ENCODE data around the gene TNNT1.
A peak's percentile ranks its signal among the peaks of the same experiment; 100 is the strongest.

TNNT1 gene

GRCh38 chr19:55152017-55152416 lies 3.0 kb upstream of the TNNT1 start:
- H3K4me3 ChIP-seq (ENCODE audit: low read length) = no peak overlapping the region
- TF ChIP-seq CTCF (conservative IDR thresholded peaks at IDR 0.05; ENCODE audit: low read length) = no peak
- no peak for DNase-seq (ENCODE audit: low read depth)

GRCh38 chr19:55147545-55148251 lies 1.3 kb downstream of the TNNT1 start:
- TF ChIP-seq CTCF (conservative IDR thresholded peaks at IDR 0.05; ENCODE audit: low read length) = no peak
- H3K4me3 ChIP-seq (ENCODE audit: low read length) = no peak overlapping the region
- no peak for DNase-seq (ENCODE audit: low read depth)

- no peak overlapping the region for H3K4me3 ChIP-seq (ENCODE audit: low read length)
- no peak for DNase-seq (ENCODE audit: low read depth)
These were observed 2.2 kb downstream of the TNNT1 start for GRCh38 chr19:55146705-55147273.

GRCh38 chr19:55146078-55146704 lies 2.8 kb downstream of the TNNT1 start:
- TF ChIP-seq CTCF (conservative IDR thresholded peaks at IDR 0.05; ENCODE audit: low read length) = peak; percentile 53
- DNase-seq (ENCODE audit: low read depth) = no peak
- no peak overlapping the region for H3K4me3 ChIP-seq (ENCODE audit: low read length)

More at GRCh38 chr19:55146705-55147273, 2.2 kb downstream of the TNNT1 start:
- no peak for TF ChIP-seq CTCF (conservative IDR thresholded peaks at IDR 0.05; ENCODE audit: low read length)

GRCh38 chr19:55145232-55145631 lies 3.8 kb downstream of the TNNT1 start:
- TF ChIP-seq CTCF (conservative IDR thresholded peaks at IDR 0.05; ENCODE audit: low read length) = no peak
- DNase-seq (ENCODE audit: low read depth) = no peak
- H3K4me3 ChIP-seq (ENCODE audit: low read length) = no peak overlapping the region

GRCh38 chr19:55141696-55142095 lies 7.3 kb downstream of the TNNT1 start:
- DNase-seq (ENCODE audit: low read depth) = no peak
- H3K4me3 ChIP-seq (ENCODE audit: low read length) = no peak overlapping the region
- no peak for TF ChIP-seq CTCF (conservative IDR thresholded peaks at IDR 0.05; ENCODE audit: low read length)

GRCh38 chr19:55137915-55138314 lies 11.1 kb downstream of the TNNT1 start:
- no peak for DNase-seq (ENCODE audit: low read depth)
- TF ChIP-seq CTCF (conservative IDR thresholded peaks at IDR 0.05; ENCODE audit: low read length) = no peak
- no peak overlapping the region for H3K4me3 ChIP-seq (ENCODE audit: low read length)
